Mononuclear cell (primary cell): Measurements from ENCODE around the gene APOBEC3A. TPM values are rescaled to one million over a fixed set of nuclear protein-coding genes. Genes with fewer than 3 reads are reported as not detected.
"Not testable (repeated sequence)": the region's sequence is repeated elsewhere in the genome, so short reads cannot be mapped to it uniquely, and the experiment has no call there.

Experiments
- H3K27me3 ChIP-seq: 2 replicates; pipeline ENCODE4 v1.6.0; 2011; ENCODE audit warnings: low read length, control low read depth; ENCODE audit not compliant: insufficient read depth
- H3K4me1 ChIP-seq: 2 replicates; pipeline ENCODE4 v1.5.1; 2011; ENCODE audit warnings: mild to moderate bottlenecking, low read length, control low read depth; ENCODE audit not compliant: insufficient read depth
- H3K4me3 ChIP-seq: 2 replicates; pipeline ENCODE4 v1.5.1; 2011; ENCODE audit warnings: mild to moderate bottlenecking, low read length, moderate library complexity
- H3K9me3 ChIP-seq: 2 replicates; pipeline ENCODE4 v1.5.1; 2011; ENCODE audit warnings: low read depth, mild to moderate bottlenecking, control low read depth, low read length
- total RNA-seq: library from RNA; depleted of rRNA; stranded (reverse); fragments of >200 nt; gene quantifications from one replicate; pipeline ENCODE4 v1.2.3, GENCODE V29; 2012

Gene APOBEC3A
- total RNA-seq, 1 donor = 42.5 TPM

- H3K9me3 ChIP-seq, H3K4me3 ChIP-seq, H3K27me3 ChIP-seq: not testable (repeated sequence)
- H3K4me1 ChIP-seq = peaks cover 56% of the 10 kb centered on the region
Observed at GRCh38 chr22:38963291-38963738, 5.9 kb downstream of the APOBEC3A start.

- H3K4me1 ChIP-seq = peaks cover 56% of the 10 kb centered on the region
- H3K4me3 ChIP-seq = no peak overlapping the region
- no peaks in the 10 kb centered on the region for H3K27me3 ChIP-seq
- no peaks in the 10 kb centered on the region for H3K9me3 ChIP-seq
Observed at GRCh38 chr22:38963872-38964271, 6.5 kb downstream of the APOBEC3A start.

GRCh38 chr22:38964306-38964705, 6.9 kb downstream of the APOBEC3A start:
- peaks cover 57% of the 10 kb centered on the region for H3K4me1 ChIP-seq
- no peak overlapping the region for H3K4me3 ChIP-seq
- H3K27me3 ChIP-seq = no peaks in the 10 kb centered on the region
- H3K9me3 ChIP-seq = no peaks in the 10 kb centered on the region

GRCh38 chr22:38964989-38965388, 7.6 kb downstream of the APOBEC3A start:
- Histone ChIP-seq H3K4me3 (no peak overlapping the region), H3K9me3 (no peaks in the 10 kb centered on the region), H3K27me3 (no peaks in the 10 kb centered on the region), H3K4me1 (peaks cover 59% of the 10 kb centered on the region)

- H3K4me1 ChIP-seq = peaks cover 67% of the 10 kb centered on the region
- H3K27me3 ChIP-seq = no peaks in the 10 kb centered on the region
- no peaks in the 10 kb centered on the region for H3K9me3 ChIP-seq
- no peak overlapping the region for H3K4me3 ChIP-seq
Observed at GRCh38 chr22:38965614-38966379, 8.4 kb downstream of the APOBEC3A start.

- no peaks in the 10 kb centered on the region for H3K27me3 ChIP-seq
- no peak overlapping the region for H3K4me3 ChIP-seq
- H3K4me1 ChIP-seq = peaks cover 73% of the 10 kb centered on the region
- H3K9me3 ChIP-seq = no peaks in the 10 kb centered on the region
Observed at GRCh38 chr22:38966380-38966702, 8.9 kb downstream of the APOBEC3A start.

- Histone ChIP-seq H3K4me3 (no peak overlapping the region), H3K27me3 (no peaks in the 10 kb centered on the region), H3K4me1 (peaks cover 79% of the 10 kb centered on the region), H3K9me3 (no peaks in the 10 kb centered on the region)
Observed at GRCh38 chr22:38966942-38967341, 9.5 kb downstream of the APOBEC3A start.

- no peak overlapping the region for H3K4me3 ChIP-seq
- no peaks in the 10 kb centered on the region for H3K27me3 ChIP-seq
- no peaks in the 10 kb centered on the region for H3K9me3 ChIP-seq
- peaks cover 87% of the 10 kb centered on the region for H3K4me1 ChIP-seq
Observed at GRCh38 chr22:38967451-38968450, 10.3 kb downstream of the APOBEC3A start.

- Histone ChIP-seq H3K27me3 (no peaks in the 10 kb centered on the region), H3K4me1 (peaks cover 97% of the 10 kb centered on the region)
Observed at GRCh38 chr22:38968801-38969200, 11.4 kb downstream of the APOBEC3A start.

GRCh38 chr22:38970551-38970950, 13.1 kb downstream of the APOBEC3A start:
- Histone ChIP-seq H3K4me3 (no peak overlapping the region), H3K4me1 (peaks cover 83% of the 10 kb centered on the region), H3K27me3 (no peaks in the 10 kb centered on the region), H3K9me3 (no peaks in the 10 kb centered on the region)

More at GRCh38 chr22:38968801-38969200, 11.4 kb downstream of the APOBEC3A start:
- H3K9me3 ChIP-seq = no peaks in the 10 kb centered on the region
- H3K4me3 ChIP-seq = no peak overlapping the region

- Histone ChIP-seq H3K4me1 (peaks cover 76% of the 10 kb centered on the region), H3K27me3 (no peaks in the 10 kb centered on the region), H3K9me3 (no peaks in the 10 kb centered on the region), H3K4me3 (no peak overlapping the region)
Observed at GRCh38 chr22:38971202-38971601, 13.8 kb downstream of the APOBEC3A start.

- Histone ChIP-seq H3K4me1 (peaks cover 71% of the 10 kb centered on the region), H3K4me3 (no peak overlapping the region), H3K27me3 (no peaks in the 10 kb centered on the region), H3K9me3 (no peaks in the 10 kb centered on the region)
Observed at GRCh38 chr22:38971791-38972190, 14.4 kb downstream of the APOBEC3A start.

- Histone ChIP-seq H3K4me1 (peaks cover 63% of the 10 kb centered on the region), H3K27me3 (no peaks in the 10 kb centered on the region), H3K9me3 (no peaks in the 10 kb centered on the region), H3K4me3 (no peak overlapping the region)
Observed at GRCh38 chr22:38972558-38972957, 15.1 kb downstream of the APOBEC3A start.

- H3K9me3 ChIP-seq = no peaks in the 10 kb centered on the region
- no peaks in the 10 kb centered on the region for H3K27me3 ChIP-seq
- H3K4me3 ChIP-seq = no peak overlapping the region
- H3K4me1 ChIP-seq = peaks cover 53% of the 10 kb centered on the region
Observed at GRCh38 chr22:38973289-38974169, 16.1 kb downstream of the APOBEC3A start.
